ENCODE results near the gene UXS1. TPM values are rescaled to one million over a fixed set of nuclear protein-coding genes. Genes with fewer than 3 reads are reported as not detected.

UXS1 gene
- total RNA-seq, 4 donors from 2014 or later = 37.0 to 86.6 (median 62.5) TPM

DNA sequence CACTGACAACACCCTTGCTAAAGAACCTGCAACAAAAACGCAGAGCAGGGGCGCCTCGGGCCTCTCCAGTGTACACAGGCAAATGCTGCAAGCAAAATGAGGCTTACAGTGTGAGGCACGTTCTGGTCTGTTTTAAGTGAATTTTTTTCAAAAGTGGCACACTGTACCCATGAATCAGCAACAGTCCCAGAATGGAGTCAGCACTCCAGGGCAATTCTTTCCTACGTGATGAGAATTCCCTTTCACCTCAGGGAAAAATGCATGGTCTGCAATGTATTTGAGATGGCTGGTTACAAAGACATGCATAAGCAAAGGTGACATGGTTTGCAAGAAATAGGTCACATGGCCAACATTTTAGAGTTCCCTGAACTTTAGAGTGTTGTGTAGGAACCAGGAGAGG is 94.4 kb downstream of the UXS1 start:
- DNase-seq = no peak
- Histone ChIP-seq H3K27ac (no peak overlapping the region), H3K27me3 (no peaks in the 10 kb centered on the region), H3K4me1 (no peaks in the 10 kb centered on the region), H3K36me3 (no peaks in the 10 kb centered on the region), H3K9me3 (no peaks in the 10 kb centered on the region), H3K4me3 (no peak overlapping the region)
- in situ Hi-C loops (cut with MboI; ENCODE audit: low pct_ligation_motif_present in 1 of 4, low pct_unique_long_range_greater_than_20kb in 1 of 4, low sequenced_read_pairs in 3 of 4) = loop anchor here (10.0 to 25.0 kb wide), 4 partner anchors 438 to 512 kb away; no protein-coding TSS in a partner anchor
- 94 to 100% methylated on average over 1 to 5 of the region's 5 CpGs for WGBS, 2 donors (ENCODE audit: low coverage in 1 of 2)
- TF ChIP-seq POLR2AphosphoS5 (IDR thresholded peaks at IDR 0.05) = no peak
- no peak for TF ChIP-seq EP300 (IDR thresholded peaks at IDR 0.05; ENCODE audit: low read depth)
- TF ChIP-seq, protein P1, sequence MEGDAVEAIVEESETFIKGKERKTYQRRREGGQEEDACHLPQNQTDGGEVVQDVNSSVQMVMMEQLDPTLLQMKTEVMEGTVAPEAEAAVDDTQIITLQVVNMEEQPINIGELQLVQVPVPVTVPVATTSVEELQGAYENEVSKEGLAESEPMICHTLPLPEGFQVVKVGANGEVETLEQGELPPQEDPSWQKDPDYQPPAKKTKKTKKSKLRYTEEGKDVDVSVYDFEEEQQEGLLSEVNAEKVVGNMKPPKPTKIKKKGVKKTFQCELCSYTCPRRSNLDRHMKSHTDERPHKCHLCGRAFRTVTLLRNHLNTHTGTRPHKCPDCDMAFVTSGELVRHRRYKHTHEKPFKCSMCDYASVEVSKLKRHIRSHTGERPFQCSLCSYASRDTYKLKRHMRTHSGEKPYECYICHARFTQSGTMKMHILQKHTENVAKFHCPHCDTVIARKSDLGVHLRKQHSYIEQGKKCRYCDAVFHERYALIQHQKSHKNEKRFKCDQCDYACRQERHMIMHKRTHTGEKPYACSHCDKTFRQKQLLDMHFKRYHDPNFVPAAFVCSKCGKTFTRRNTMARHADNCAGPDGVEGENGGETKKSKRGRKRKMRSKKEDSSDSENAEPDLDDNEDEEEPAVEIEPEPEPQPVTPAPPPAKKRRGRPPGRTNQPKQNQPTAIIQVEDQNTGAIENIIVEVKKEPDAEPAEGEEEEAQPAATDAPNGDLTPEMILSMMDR (IDR thresholded peaks at IDR 0.05) = no peak
- TF ChIP-seq POLR2A (IDR thresholded peaks at IDR 0.05) = no peak
- intact Hi-C loops (cut with DNase I; ENCODE audit: low total_unique reads) = loop anchor here (10.0 kb wide), 2 partner anchors 435 to 525 kb away; no protein-coding TSS in a partner anchor

DNA sequence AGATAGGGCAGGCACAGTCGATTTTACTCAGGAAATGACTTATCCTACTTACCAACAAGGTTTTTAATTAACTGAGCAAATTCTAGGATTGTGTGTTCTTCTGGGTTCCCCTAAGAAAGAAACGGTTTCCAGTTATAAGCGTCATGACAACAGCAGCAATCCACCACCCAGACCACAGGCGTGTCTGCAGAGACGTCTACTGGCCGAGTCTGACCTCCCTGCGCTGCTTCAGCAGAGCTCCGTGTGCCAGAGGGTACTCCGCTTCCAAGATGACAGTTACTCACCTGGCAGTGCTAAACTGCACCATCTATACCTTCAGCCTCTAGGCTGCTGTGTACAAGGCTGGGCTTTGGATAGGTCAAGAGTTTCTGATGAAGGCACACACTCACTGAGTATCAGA is 95.4 kb downstream of the UXS1 start:
- H3K4me1 ChIP-seq = no peaks in the 10 kb centered on the region
- H3K9me3 ChIP-seq = no peaks in the 10 kb centered on the region
- H3K27ac ChIP-seq = no peak overlapping the region
- in situ Hi-C loops (cut with MboI; ENCODE audit: low pct_ligation_motif_present in 1 of 4, low pct_unique_long_range_greater_than_20kb in 1 of 4, low sequenced_read_pairs in 3 of 4) = loop anchor here in 1 of 4 donors (25.0 kb wide), 1 partner anchor 511 kb away; no protein-coding TSS in a partner anchor
- no peak for TF ChIP-seq EP300 (IDR thresholded peaks at IDR 0.05; ENCODE audit: low read depth)
- TF ChIP-seq POLR2A (IDR thresholded peaks at IDR 0.05) = no peak
- TF ChIP-seq, protein P1 (IDR thresholded peaks at IDR 0.05) = no peak
- TF ChIP-seq POLR2AphosphoS5 (IDR thresholded peaks at IDR 0.05) = no peak
- WGBS, 2 donors (ENCODE audit: low coverage in 1 of 2) = 50 to 80% methylated on average over 1 to 9 of the region's 9 CpGs
- no peaks in the 10 kb centered on the region for H3K27me3 ChIP-seq
- DNase-seq = no peak
- H3K4me3 ChIP-seq = no peak overlapping the region
- intact Hi-C loops (cut with DNase I; ENCODE audit: low total_unique reads) = no loop called here
- no peaks in the 10 kb centered on the region for H3K36me3 ChIP-seq

GRCh38 chr2:106098081-106098480 is 96.0 kb downstream of the UXS1 start:
- no peaks in the 10 kb centered on the region for H3K4me1 ChIP-seq
- H3K36me3 ChIP-seq = no peaks in the 10 kb centered on the region
- 0 to 79% methylated on average over 1 to 3 of the region's 3 CpGs for WGBS, 2 donors (ENCODE audit: low coverage in 1 of 2)
- no peak overlapping the region for H3K27ac ChIP-seq
- DNase-seq = no peak
- no peaks in the 10 kb centered on the region for H3K9me3 ChIP-seq
- intact Hi-C loops (cut with DNase I; ENCODE audit: low total_unique reads) = no loop called here
- no peak overlapping the region for H3K4me3 ChIP-seq
- no peak for TF ChIP-seq POLR2AphosphoS5 (IDR thresholded peaks at IDR 0.05)
- no peak for TF ChIP-seq POLR2A (IDR thresholded peaks at IDR 0.05)
- no peak for TF ChIP-seq EP300 (IDR thresholded peaks at IDR 0.05; ENCODE audit: low read depth)
- TF ChIP-seq, protein P1 (IDR thresholded peaks at IDR 0.05) = peak in 1 of 5 experiments; percentile 29
- in situ Hi-C loops (cut with MboI; ENCODE audit: low pct_ligation_motif_present in 1 of 4, low pct_unique_long_range_greater_than_20kb in 1 of 4, low sequenced_read_pairs in 3 of 4) = loop anchor here in 1 of 4 donors (25.0 kb wide), 1 partner anchor 511 kb away; no protein-coding TSS in a partner anchor
- no peaks in the 10 kb centered on the region for H3K27me3 ChIP-seq

GRCh38 chr2:106097038-106098000 is 96.8 kb downstream of the UXS1 start:
- in situ Hi-C loops (cut with MboI; ENCODE audit: low pct_ligation_motif_present in 1 of 4, low pct_unique_long_range_greater_than_20kb in 1 of 4, low sequenced_read_pairs in 3 of 4) = loop anchor here in 1 of 4 donors (25.0 kb wide), 1 partner anchor 510 kb away; no protein-coding TSS in a partner anchor
- 93 to 100% methylated on average over 1 to 26 of the region's 26 CpGs for WGBS, 2 donors (ENCODE audit: low coverage in 1 of 2)
- H3K36me3 ChIP-seq = no peaks in the 10 kb centered on the region

More at GRCh38 chr2:106097038-106098000, 96.8 kb downstream of the UXS1 start:
- Histone ChIP-seq H3K9me3 (no peaks in the 10 kb centered on the region), H3K27me3 (no peaks in the 10 kb centered on the region), H3K4me3 (no peak overlapping the region), H3K27ac (no peak overlapping the region), H3K4me1 (no peaks in the 10 kb centered on the region)
- intact Hi-C loops (cut with DNase I; ENCODE audit: low total_unique reads) = no loop called here
- no peak for DNase-seq
- TF ChIP-seq, protein P1 (IDR thresholded peaks at IDR 0.05) = no peak
- TF ChIP-seq POLR2AphosphoS5 (IDR thresholded peaks at IDR 0.05) = no peak

All from transverse colon (tissue), 4 donors.